ENCODE results near the gene KAT6B.

Gene KAT6B

DNA sequence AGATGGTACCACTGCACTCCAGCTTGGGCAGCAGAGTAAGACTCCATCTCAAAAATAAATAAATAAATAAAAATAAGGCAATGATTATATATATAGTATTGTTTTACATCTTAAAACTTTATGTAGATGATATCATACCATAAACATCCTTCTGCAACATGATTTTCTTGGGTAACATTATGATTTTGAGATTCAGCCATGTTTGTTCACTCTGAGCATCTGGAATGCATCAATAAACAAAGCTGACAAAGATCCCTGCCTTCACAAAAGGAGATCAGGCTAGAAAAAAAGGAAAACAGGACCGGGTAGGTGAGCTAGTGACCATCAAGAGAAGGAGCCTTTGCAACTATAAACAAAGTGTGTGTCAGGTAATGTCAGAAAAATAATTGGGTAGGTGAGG is 31.9 kb upstream of the KAT6B start:
- TF ChIP-seq, protein P1, sequence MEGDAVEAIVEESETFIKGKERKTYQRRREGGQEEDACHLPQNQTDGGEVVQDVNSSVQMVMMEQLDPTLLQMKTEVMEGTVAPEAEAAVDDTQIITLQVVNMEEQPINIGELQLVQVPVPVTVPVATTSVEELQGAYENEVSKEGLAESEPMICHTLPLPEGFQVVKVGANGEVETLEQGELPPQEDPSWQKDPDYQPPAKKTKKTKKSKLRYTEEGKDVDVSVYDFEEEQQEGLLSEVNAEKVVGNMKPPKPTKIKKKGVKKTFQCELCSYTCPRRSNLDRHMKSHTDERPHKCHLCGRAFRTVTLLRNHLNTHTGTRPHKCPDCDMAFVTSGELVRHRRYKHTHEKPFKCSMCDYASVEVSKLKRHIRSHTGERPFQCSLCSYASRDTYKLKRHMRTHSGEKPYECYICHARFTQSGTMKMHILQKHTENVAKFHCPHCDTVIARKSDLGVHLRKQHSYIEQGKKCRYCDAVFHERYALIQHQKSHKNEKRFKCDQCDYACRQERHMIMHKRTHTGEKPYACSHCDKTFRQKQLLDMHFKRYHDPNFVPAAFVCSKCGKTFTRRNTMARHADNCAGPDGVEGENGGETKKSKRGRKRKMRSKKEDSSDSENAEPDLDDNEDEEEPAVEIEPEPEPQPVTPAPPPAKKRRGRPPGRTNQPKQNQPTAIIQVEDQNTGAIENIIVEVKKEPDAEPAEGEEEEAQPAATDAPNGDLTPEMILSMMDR (IDR thresholded peaks at IDR 0.05; ENCODE audit: low read depth, low read length, missing control alignments) = no peak
- DNase-seq (ENCODE audit: low read depth) = no peak
- H3K4me3 ChIP-seq (ENCODE audit: low read depth, low read length) = no peak overlapping the region

- DNase-seq (ENCODE audit: low read depth) = no peak
- no peak overlapping the region for H3K4me3 ChIP-seq (ENCODE audit: low read depth, low read length)
- TF ChIP-seq, protein P1 (IDR thresholded peaks at IDR 0.05; ENCODE audit: low read depth, low read length, missing control alignments) = no peak
Observed at GRCh38 chr10:74797550-74797949, 28.9 kb upstream of the KAT6B start.

DNA sequence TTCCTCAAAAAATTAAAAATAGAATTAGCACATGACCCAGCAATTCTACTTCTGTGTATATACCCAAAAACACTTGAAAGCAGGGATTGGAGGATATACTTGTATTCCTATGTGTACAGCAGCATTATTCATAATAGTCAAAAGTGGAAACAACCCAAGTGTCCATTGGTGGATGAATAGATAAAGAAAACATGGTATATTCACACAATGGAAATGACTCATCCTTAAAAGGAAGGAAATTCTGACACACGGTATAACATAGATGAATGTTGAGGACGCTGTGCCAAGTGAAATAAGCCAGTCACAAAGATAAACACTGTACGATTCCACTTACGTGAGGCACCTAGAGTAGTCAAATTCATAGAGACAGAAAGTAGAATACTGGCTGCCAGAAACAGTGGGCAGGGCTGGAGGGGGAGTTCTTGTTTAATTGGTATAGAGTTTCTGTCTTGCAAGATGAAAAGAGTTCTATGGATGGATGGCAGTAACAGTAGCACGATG is 26.6 kb upstream of the KAT6B start:
- DNase-seq (ENCODE audit: low read depth) = no peak
- no peak overlapping the region for H3K4me3 ChIP-seq (ENCODE audit: low read depth, low read length)
- TF ChIP-seq, protein P1 (IDR thresholded peaks at IDR 0.05; ENCODE audit: low read depth, low read length, missing control alignments) = no peak

- H3K4me3 ChIP-seq (ENCODE audit: low read depth, low read length) = no peak overlapping the region
- DNase-seq (ENCODE audit: low read depth) = no peak
- TF ChIP-seq, protein P1 (IDR thresholded peaks at IDR 0.05; ENCODE audit: low read depth, low read length, missing control alignments) = no peak
Observed at GRCh38 chr10:74801447-74801846, 25.0 kb upstream of the KAT6B start.

- no peak for DNase-seq (ENCODE audit: low read depth)
- TF ChIP-seq, protein P1 (IDR thresholded peaks at IDR 0.05; ENCODE audit: low read depth, low read length, missing control alignments) = no peak
- no peak overlapping the region for H3K4me3 ChIP-seq (ENCODE audit: low read depth, low read length)
Observed at GRCh38 chr10:74808501-74808900, 17.9 kb upstream of the KAT6B start.

DNA sequence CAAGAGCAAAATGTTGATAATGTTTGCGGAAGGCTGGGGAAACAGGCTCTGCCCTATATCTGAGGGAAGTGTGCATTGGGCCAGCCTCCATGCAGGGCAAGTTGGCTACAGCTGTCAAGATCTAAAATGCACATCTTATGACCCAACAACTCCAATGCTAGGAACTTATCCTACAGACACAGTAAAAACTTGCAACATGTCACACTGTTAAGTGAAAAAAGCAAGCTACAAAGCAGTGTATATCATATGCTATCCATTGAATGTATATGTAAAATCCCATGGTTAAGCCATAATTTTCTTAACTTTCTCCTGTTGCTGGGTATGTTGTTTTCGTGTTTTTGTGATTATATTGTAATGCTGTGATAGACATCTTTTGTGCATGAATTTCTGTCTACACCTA is 16.3 kb upstream of the KAT6B start:
- DNase-seq (ENCODE audit: low read depth) = no peak
- H3K4me3 ChIP-seq (ENCODE audit: low read depth, low read length) = no peak overlapping the region
- TF ChIP-seq, protein P1 (IDR thresholded peaks at IDR 0.05; ENCODE audit: low read depth, low read length, missing control alignments) = no peak

Data from GM12864 (cell line).